GM18499 (cell line): ENCODE results near the gene FDXR.

Experiments
- ATAC-seq: cut with Tn5 transposase; IDR thresholded peaks from one replicate; pipeline ENCODE4 v1.9.1; 2021; ENCODE audit warnings: moderate number of reproducible peaks; ENCODE audit not compliant: insufficient read depth, unreplicated experiment

The FDXR gene

GRCh38 chr17:74818291-74818938, 54.4 kb downstream of the FDXR start:
- no peak for ATAC-seq

DNA sequence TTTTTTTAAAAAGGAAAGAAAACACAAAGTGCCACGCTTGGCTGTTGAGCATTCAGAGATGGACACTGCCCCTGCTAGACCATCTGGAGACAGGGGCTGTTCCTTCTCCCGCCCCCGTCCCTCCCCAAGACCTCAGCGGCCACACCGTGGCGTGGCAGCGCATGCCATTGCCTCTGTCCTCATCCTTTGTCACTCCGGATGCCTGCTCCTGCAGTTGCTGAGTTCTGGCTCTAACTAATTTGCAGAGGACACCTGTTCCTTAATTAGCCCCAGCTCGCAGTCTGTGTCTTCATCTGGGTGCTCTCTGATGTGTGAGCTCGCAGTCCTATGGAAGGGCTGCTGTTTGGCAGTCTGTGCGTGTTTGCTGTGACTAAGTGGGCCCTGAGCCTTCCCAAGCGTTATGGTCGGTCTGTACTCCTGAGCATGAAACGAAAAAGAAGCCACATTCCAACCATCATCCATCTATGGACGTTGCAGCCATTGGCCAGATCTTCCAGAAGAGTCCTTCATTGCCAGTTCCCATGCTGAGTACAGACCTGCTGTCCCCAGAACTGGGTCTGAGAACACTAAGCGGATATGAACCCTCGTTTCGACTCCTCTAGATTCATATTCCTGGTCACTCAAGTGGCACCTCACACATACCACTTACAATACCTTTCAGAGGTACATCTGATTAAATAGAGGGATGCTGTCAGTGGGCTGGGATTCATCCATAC, 55.7 kb downstream of the FDXR start:
- no peak for ATAC-seq

- ATAC-seq: no peak
Measured at GRCh38 chr17:74815550-74816370, 57.0 kb downstream of the FDXR start.

- no peak for ATAC-seq
Measured at GRCh38 chr17:74815067-74815466, 57.7 kb downstream of the FDXR start.

DNA sequence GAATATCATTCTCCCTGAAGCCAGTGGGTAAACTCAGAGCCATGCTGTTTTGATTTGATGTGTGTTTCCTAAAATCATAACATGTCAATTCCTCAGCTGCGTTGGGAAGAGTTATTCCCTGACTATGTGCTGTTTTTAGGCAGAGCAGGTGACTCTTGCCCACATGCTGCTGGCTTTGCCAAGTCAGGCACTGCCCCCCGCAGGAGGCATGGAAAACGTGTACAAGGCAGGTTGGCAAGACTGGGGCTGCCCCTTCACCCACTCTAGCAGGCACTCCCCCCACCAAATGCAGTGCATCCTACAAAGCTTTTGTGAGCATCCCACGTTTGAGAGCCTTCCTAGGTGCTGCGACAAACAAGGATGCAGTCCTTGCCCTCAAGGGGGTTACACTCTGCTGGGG, 58.3 kb downstream of the FDXR start:
- ATAC-seq: no peak
